OCI-LY7 (cell line): ENCODE measurements around the gene MAPK11. TPM values are rescaled to one million over a fixed set of nuclear protein-coding genes. Genes with fewer than 3 reads are reported as not detected.

Experiments used
- BruUV-seq: library from RNA; stranded (reverse); fragments of 400-500 nt; replicated peaks from 2 replicates; lab custom pipeline; 2021; lab: Mats Ljungman, UMichigan
- CTCF ChIA-PET: fragments of 300-600 bp; sonication (Branson Sonifier 250); formaldehyde crosslinking; loops from one replicate; lab custom pipeline; 2022; ENCODE audit warnings: antibody characterized with exemption; ENCODE audit not compliant: unreplicated experiment; lab: Charles Lee
- POLR2A ChIA-PET: fragments of 300-600 bp; sonication (Branson Sonifier 250); formaldehyde crosslinking; loops from one replicate; lab custom pipeline; 2022; ENCODE audit warnings: antibody characterized with exemption; lab: Charles Lee
- DNase-seq: peaks from one replicate; pipeline ENCODE4 v3.0.0-alpha.2; 2015; ENCODE audit warnings: low spot score
- H2AFZ ChIP-seq: fragments of 200-600 bp; sonication (generic), shearing (Covaris generic); 2 replicates; pipeline ENCODE4 v1.6.1; 2014; ENCODE audit warnings: mild to moderate bottlenecking, antibody characterized with exemption, low read length, moderate library complexity
- H3K27ac ChIP-seq: fragments of 200-600 bp; sonication (generic); 2 replicates; pipeline ENCODE4 v1.5.1; 2014; ENCODE audit warnings: mixed run types, low read depth, mild to moderate bottlenecking, moderate library complexity, low read length, inconsistent platforms; ENCODE audit not compliant: poor library complexity, severe bottlenecking
- H3K36me3 ChIP-seq: fragments of 200-600 bp; sonication (generic); 2 replicates; pipeline ENCODE4 v1.6.1; 2014; ENCODE audit warnings: mild to moderate bottlenecking, antibody characterized with exemption, low read length, moderate library complexity, mixed read lengths; ENCODE audit not compliant: insufficient read depth
- H3K4me1 ChIP-seq: fragments of 200-600 bp; sonication (generic); 2 replicates; pipeline ENCODE4 v1.5.1; 2014; ENCODE audit warnings: mild to moderate bottlenecking, low read length; ENCODE audit not compliant: insufficient read depth, poor library complexity, severe bottlenecking
- H3K4me2 ChIP-seq: fragments of 200-600 bp; sonication (generic); 2 replicates; pipeline ENCODE4 v1.6.1; 2014; ENCODE audit warnings: mild to moderate bottlenecking, low read length
- H3K4me3 ChIP-seq: fragments of 200-600 bp; sonication (generic); 2 replicates; pipeline ENCODE4 v1.5.1; 2014; ENCODE audit warnings: mild to moderate bottlenecking, low read depth, low read length; ENCODE audit not compliant: poor library complexity, severe bottlenecking
- H3K79me2 ChIP-seq: fragments of 200-600 bp; sonication (generic); 2 replicates; pipeline ENCODE4 v1.6.1; 2016; ENCODE audit warnings: low read depth, mild to moderate bottlenecking, low read length, moderate library complexity, mixed read lengths; ENCODE audit not compliant: insufficient read depth
- H3K9me2 ChIP-seq: fragments of 200-600 bp; sonication (generic); 2 replicates; pipeline ENCODE4 v1.6.1; 2016; ENCODE audit warnings: mild to moderate bottlenecking, low read length, mixed read lengths; ENCODE audit not compliant: insufficient read depth
- H3K9me3 ChIP-seq: fragments of 200-600 bp; sonication (generic); 2 replicates; pipeline ENCODE4 v1.6.1; 2014; ENCODE audit warnings: mild to moderate bottlenecking, mixed run types, low read length, mixed read lengths
- H4K20me1 ChIP-seq: fragments of 200-600 bp; sonication (generic); 2 replicates; pipeline ENCODE4 v1.6.1; 2014; ENCODE audit warnings: mild to moderate bottlenecking, antibody characterized with exemption, low read length, moderate library complexity, mixed read lengths; ENCODE audit not compliant: insufficient read depth
- EZH2phosphoT487 ChIP-seq: fragments of 200-600 bp; sonication (generic); IDR thresholded peaks from 2 replicates; pipeline ENCODE4 v1.6.1; 2018; ENCODE audit warnings: low read depth, borderline replicate concordance, mild to moderate bottlenecking, mixed run types, antibody characterized with exemption, low read length, moderate library complexity, mixed read lengths
- intact Hi-C: fragments of 100-400 bp; cut with micrococcal nuclease; formaldehyde crosslinking; loops from one replicate; pipeline ENCODE4 v1.10.0; 2022; ENCODE audit not compliant: unreplicated experiment
- total RNA-seq, 2 experiments: library from RNA; depleted of rRNA in 1 of 2; stranded (reverse); fragments of >200 nt in 1 of 2; shearing (Covaris generic) in 1 of 2; gene quantifications; 2 replicates each; pipeline ENCODE4 v1.2.3, GENCODE V29; 2014 to 2022
- TF ChIP-seq, protein P1 (sequence below): fragments of 200-600 bp; sonication (generic); conservative IDR thresholded peaks from 2 replicates; pipeline ENCODE4 v1.5.1; 2014; ENCODE audit warnings: mild to moderate bottlenecking, antibody characterized with exemption, low read length, moderate library complexity, mixed read lengths

MAPK11 gene
- total RNA-seq, 2 experiments from 2014 or later, result 12.0 to 19.7 TPM

DNA sequence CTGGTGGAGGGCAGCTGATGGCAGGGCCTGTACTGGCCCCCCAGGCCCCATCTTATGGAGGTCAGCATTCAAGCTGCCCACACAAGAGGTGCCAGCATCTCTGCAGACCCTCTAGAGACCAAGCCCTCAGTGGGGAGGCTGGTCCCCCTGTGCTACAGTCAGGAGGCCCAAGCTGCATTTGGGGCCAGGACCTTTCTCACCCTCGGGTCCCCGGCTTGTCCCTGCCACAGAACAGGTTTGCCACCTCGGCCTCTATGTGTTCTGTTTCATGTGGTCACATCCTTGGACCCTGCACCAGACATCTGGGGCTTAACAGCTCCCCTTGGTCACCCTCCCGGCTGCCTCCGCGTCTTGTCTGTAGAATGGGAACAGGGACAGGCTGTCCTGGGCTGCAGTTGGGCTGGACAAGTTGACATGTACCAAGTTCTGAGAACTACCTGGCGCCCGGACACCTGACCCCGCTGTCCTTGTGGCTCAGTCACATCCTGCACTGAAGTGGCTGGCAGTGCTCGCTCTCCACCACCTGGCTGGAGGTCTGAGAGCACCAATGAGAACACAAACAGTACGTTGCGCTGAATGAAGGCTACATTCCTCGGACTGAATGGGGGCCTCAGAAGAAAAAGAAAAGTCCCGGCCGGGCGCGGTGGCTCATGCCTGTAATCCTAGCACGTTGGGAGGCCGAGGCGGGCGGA, 40.0 kb upstream of the MAPK11 start:
- Histone ChIP-seq H3K4me3 (no peak overlapping the region), H3K4me1 (peaks cover 64% of the 10 kb centered on the region), H3K36me3 (no peaks in the 10 kb centered on the region), H3K9me2 (no peaks in the 10 kb centered on the region), H2AFZ (no peak overlapping the region), H3K9me3 (no peaks in the 10 kb centered on the region), H3K4me2 (no peak overlapping the region), H3K27ac (no peak overlapping the region), H3K79me2 (no peaks in the 10 kb centered on the region), H4K20me1 (no peaks in the 10 kb centered on the region)
- DNase-seq, result no peak
- ChIA-PET CTCF (no interaction called here), POLR2A (no interaction called here)
- TF ChIP-seq EZH2phosphoT487, result no peak
- TF ChIP-seq, protein P1, sequence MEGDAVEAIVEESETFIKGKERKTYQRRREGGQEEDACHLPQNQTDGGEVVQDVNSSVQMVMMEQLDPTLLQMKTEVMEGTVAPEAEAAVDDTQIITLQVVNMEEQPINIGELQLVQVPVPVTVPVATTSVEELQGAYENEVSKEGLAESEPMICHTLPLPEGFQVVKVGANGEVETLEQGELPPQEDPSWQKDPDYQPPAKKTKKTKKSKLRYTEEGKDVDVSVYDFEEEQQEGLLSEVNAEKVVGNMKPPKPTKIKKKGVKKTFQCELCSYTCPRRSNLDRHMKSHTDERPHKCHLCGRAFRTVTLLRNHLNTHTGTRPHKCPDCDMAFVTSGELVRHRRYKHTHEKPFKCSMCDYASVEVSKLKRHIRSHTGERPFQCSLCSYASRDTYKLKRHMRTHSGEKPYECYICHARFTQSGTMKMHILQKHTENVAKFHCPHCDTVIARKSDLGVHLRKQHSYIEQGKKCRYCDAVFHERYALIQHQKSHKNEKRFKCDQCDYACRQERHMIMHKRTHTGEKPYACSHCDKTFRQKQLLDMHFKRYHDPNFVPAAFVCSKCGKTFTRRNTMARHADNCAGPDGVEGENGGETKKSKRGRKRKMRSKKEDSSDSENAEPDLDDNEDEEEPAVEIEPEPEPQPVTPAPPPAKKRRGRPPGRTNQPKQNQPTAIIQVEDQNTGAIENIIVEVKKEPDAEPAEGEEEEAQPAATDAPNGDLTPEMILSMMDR, result no peak
- intact Hi-C loops, result no loop called here
- no TSS peak for BruUV-seq

DNA sequence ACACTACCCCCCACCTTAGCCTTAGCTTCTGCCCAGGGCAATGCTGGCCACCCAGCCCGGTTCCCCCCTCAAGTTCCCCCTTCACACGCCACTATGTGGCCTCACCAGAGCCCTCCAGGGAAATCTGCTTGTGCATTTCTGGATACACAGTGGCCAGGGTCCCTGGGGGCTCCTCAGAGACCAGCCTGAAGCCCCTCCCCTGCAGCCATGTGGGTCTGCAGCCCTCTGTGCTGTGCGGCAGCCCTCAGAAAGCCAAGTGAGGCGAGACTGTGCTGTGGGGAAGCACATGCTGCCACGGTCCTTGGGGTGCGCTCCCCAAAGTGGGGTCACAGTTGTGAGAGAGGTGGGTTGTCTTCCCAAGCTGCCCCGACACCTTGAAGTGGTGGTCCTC, 39.4 kb upstream of the MAPK11 start:
- no peaks in the 10 kb centered on the region for H3K9me2 ChIP-seq
- no peaks in the 10 kb centered on the region for H3K36me3 ChIP-seq
- H3K4me2 ChIP-seq, result no peak overlapping the region
- H3K27ac ChIP-seq, result no peak overlapping the region
- no peak for DNase-seq
- no peaks in the 10 kb centered on the region for H3K9me3 ChIP-seq
- TF ChIP-seq, protein P1, result no peak
- TF ChIP-seq EZH2phosphoT487, result no peak
- peaks cover 64% of the 10 kb centered on the region for H3K4me1 ChIP-seq
- H3K4me3 ChIP-seq, result no peak overlapping the region
- intact Hi-C loops, result no loop called here
- H4K20me1 ChIP-seq, result no peaks in the 10 kb centered on the region
- CTCF ChIA-PET, result no interaction called here
- POLR2A ChIA-PET, result no interaction called here
- H2AFZ ChIP-seq, result no peak overlapping the region
- H3K79me2 ChIP-seq, result no peaks in the 10 kb centered on the region
- no TSS peak for BruUV-seq

DNA sequence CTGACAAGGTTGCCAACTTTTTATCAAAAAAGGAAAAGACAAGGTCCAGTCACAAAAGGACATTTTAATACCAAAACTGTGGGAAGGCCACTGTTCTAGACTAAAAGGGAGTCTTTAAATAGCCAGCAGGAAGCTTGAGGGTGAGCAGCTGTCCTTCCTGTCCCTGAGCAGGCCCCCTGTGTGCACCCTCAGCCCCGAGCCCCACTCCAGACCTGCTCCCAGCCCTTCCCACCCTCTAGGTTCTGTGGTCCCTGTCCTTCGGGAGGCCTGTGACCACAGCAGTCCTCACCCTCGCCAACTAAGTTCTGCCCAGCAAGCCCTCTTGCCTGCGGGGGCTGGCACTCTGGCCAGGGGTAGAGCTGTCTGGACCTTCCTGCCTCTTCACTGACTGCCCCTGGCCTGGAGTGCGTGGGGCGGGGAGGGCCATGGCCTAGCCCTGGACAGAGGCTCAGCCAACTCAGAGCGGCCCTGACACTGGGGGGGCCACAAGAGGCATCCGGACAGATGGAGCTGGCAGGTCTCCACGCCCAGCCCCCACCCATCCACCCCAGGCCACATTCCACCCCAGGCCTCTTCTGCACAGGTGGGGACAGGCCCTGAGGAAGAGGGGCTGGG, 38.9 kb upstream of the MAPK11 start:
- Histone ChIP-seq H3K36me3 (no peaks in the 10 kb centered on the region), H3K9me2 (no peaks in the 10 kb centered on the region), H3K27ac (peak overlapping the region; percentile 46), H3K4me1 (peaks cover 65% of the 10 kb centered on the region), H2AFZ (no peak overlapping the region), H3K9me3 (no peaks in the 10 kb centered on the region), H3K4me2 (peak overlapping the region; percentile 54), H3K4me3 (peak overlapping the region; percentile 6), H3K79me2 (no peaks in the 10 kb centered on the region), H4K20me1 (no peaks in the 10 kb centered on the region)
- no TSS peak for BruUV-seq
- intact Hi-C loops, result no loop called here
- no peak for DNase-seq
- ChIA-PET POLR2A (no interaction called here), CTCF (no interaction called here)
- TF ChIP-seq EZH2phosphoT487, result no peak
- TF ChIP-seq, protein P1, result no peak
